Ureter (tissue), 1 donor: ENCODE results near the gene RHOB. TPM values are rescaled to one million over a fixed set of nuclear protein-coding genes. Genes with fewer than 3 reads are reported as not detected.
A peak's percentile ranks its signal among the peaks of the same experiment; 100 is the strongest.

Experiments
- DNase-seq: peaks from one replicate; pipeline ENCODE4 v3.0.0-alpha.2; 2020; ENCODE audit warnings: low spot score
- total RNA-seq: library from RNA; stranded (reverse); gene quantifications from one replicate; pipeline ENCODE4 v1.2.4, GENCODE V29; 2023
- donor health status: DM: yes; HTN: yes; CAD: no.

RHOB gene
- total RNA-seq, 1 donor from 2014 or later, result 304 TPM

DNA sequence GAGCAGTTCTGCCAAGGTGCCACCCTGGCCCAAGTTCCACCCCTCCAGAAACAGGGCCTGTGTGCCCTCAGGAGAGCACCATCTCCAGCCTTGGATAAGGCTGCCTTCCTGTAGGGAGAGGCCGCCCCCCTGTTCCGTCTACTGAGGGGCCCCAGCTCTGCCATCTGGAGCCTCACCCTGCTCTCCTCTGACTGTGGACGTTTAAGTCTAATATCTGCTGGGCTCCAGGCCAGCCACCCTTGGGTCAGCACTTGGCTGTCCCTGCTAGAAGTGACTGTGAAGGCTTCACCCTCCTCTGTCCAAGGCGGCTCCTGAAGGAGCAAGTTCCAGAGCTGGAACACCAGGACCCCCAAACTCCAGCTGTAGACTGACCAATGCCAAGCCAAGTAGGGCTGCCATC is 26.3 kb downstream of the RHOB start:
- no peak for DNase-seq

DNA sequence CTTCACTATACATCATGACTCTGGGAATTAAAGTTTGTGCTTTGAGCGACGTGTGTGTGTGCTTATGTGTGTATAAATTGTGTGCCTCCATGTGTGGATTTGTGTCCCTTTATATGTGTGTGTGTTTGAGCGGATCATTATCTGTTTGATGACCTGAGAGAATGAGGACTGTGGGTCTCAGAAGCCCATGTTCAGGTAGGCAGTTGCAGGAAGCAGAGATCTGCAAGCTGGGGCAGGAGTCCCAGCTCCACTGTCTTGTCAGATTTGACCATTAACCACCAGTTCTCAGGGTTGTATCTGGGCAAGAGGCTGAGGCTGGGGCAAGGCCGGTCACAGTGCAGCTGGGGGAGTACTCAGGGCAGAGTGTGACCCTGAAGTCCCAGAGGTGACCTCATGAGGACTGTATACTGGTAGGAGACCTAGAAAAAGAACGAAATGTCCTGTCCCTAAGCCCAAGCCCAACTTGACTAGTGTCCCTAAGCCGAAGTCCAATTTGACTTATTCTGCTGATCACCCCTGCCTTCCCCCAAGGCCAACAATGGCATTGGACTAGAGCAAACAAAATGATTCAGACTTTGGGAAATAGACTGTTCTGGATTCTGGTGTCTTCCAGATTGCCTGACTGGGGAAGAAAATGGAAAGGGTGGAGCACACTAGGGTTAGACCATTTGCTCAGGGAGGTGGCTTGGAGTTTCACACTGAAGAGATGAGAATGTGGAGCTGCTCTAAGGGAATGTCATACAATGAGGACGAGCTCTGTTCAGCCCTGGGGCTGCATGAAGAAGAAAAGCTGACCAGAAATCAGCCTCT is 28.1 kb downstream of the RHOB start:
- DNase-seq, result peak; percentile 41

GRCh38 chr2:20475567-20475952 is 28.7 kb downstream of the RHOB start:
- no peak for DNase-seq

DNA sequence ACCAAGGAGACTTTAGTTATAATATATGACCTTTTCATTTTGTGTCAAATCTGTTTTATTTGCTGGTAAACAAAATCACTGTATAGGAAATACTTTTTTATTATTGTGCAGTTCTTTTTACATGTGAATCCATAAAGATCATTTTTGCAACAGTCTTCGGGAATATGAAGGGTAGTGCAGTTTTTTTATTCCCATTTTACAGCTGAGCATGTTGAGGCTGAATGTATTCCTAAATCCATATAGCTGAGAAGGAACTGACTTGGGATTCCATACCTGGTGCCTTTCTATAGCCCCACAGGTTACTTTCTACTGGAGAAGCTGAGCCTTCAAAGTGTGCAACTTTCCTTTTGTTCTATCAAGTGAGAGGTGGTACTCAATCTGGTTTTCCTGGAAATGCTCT is 29.6 kb downstream of the RHOB start:
- DNase-seq, result no peak

DNA sequence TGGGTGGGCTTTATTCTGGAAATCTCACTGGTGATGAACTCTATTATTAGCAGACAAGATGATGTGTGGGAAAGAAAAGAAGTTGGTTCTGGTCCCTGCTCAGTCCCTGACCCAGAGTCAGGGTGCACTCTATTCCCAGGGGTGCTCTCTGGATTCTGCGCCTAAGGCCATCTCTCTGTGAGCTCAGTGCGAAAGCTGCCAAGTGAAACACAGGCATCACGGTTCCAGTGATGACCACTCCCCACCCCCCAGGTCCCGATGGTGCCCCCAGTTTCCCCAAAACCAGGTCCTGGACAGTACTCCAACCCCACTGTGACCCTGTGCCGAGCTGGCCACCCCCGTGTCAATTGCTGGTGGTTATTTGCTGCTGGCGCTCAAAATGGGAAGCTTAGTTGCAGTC is 30.1 kb downstream of the RHOB start:
- peak; percentile 26 for DNase-seq

GRCh38 chr2:20478961-20479360 is 32.1 kb downstream of the RHOB start:
- peak; percentile 37 for DNase-seq

DNA sequence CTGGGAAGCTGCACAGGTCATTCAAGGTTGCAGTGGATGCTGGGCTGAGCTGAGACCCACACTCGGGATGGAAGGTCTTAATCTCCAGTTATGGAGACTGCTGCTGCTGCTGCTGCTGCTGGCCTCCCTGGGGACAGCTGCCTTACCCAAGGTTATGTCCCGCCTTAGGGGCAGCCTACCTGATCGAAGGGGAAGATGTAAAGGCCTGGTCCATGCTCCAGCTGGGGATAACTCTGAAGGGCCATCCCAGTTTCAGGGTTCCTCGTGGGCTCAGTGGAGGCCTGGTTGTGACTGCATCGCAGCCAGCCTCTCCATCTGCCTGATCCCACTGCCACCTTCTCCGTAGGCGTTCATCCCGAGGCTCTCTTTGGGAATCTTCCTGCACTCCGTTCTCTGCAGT is 33.0 kb downstream of the RHOB start:
- peak; percentile 17 for DNase-seq

DNA sequence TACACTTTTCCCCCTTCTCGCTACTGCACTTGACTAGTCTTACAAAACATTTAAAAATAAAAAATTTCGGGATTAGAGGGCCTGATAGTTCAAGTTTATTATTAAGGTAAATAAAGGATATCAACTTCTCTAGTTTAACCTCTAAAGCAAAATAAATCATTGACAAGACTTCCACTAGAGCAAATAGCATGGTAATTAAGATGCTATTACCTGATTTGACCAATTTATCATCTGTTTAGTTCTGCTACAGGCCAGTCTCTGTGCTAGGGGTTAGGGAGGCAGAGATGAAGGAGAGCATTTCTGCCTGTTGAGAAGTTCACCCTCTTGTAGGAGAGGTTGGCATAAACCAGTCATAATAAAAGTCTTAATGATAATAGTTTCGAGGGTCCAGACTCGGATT is 34.0 kb downstream of the RHOB start:
- DNase-seq, result no peak

- DNase-seq, result peak; percentile 31
These were observed 35.0 kb downstream of the RHOB start for GRCh38 chr2:20481798-20482405.

- no peak for DNase-seq
These were observed 35.9 kb downstream of the RHOB start for GRCh38 chr2:20482725-20483124.

DNA sequence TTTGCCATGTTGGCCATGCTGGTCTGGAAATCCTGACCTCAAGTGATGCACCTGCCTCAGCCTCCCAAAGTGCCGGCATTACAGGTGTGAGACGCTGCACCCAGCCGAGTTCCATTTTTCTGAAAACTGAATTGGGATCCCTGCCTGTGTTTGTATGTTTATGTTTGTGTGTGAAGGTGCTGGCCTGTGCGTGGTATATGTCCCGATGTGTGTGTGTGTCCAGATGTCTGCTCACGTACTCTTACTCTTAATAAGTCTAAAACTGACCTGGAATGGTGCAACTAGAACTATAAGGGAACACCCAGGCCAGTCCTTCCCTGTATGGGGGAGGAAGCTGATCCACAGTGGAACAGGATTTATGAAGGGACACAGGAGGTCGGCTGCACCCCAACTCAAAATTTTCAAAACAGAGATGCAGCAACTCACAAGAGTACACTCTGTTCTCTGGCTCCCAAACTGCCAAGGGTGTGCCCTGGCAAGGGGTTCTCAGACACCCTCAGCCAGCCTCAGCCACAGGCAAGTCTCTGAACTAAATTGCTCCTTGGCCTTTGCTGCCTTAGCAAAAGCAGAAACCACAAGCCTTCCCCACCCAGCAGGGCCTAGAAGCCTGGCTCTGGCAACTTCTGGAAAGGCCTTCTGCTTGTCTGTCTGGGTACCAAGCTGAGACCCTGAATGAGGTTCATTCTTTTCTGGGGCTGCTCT is 36.5 kb downstream of the RHOB start:
- peak; percentile 51 for DNase-seq

DNA sequence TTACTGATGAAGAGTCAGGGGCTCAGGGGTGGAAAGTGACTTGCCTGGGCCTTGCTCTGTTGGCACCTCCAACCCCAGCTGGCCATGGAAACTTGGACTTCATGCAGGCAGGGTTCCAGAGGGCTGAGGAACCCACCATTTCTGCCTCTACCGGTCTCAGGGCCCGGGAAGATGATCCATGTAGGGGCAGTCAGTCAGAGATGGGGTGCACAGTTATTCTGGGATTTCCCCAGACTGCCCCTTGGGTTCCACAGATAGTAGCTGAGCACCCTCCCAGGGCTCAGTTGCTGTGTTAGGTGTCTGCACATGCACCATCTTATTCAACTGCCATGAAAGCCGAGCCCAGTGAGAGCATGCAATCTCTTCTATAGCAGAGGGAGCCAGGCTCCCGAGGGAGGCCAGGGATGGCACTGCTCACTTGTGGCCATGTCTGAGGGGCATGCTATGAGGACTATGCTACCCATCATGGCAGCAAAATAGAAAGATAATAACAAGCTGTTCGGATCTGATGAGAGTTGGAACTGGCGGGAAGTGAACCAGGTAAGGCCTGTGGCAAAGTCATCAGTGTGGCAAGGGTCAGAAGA is 37.3 kb downstream of the RHOB start:
- peak; percentile 29 for DNase-seq

DNA sequence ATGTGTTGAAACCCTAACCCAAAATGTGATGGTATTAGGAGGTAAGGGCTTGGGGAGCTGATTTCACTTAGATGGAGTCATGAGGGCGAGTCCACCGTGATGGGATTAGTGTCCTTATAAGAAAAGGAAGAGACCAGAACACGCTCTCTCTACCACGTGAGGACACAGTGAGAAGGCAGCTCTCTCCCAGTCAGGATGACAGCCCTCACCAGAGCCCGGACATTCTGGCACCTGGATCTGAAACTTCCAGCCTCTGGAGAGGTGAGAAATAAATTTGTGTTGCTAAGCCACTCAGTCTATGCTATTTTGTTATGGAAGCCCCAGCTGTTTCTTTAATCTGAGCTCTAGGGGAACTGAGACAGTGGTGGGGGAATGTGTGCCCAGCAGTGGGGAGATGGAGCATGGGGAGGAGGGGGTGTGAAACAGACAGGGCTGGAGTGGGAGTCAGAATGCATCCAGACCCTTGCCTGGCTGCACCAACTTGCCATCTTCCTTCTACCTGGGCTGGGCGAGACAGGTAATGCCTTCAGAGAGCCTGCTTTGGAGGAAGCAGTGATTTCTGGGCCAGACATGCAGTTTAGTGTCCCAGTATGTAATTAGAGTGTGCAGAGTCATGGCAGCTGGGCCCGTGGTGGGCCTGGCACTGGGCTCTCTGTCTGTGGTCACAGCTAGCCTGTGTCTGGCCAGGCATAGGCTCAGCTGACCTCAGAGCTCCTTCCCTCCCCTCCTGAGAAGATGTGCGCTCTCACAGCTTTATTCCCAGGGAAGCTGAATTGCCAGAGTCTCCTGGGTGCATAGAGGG is 38.1 kb downstream of the RHOB start:
- peak; percentile 34 for DNase-seq

DNA sequence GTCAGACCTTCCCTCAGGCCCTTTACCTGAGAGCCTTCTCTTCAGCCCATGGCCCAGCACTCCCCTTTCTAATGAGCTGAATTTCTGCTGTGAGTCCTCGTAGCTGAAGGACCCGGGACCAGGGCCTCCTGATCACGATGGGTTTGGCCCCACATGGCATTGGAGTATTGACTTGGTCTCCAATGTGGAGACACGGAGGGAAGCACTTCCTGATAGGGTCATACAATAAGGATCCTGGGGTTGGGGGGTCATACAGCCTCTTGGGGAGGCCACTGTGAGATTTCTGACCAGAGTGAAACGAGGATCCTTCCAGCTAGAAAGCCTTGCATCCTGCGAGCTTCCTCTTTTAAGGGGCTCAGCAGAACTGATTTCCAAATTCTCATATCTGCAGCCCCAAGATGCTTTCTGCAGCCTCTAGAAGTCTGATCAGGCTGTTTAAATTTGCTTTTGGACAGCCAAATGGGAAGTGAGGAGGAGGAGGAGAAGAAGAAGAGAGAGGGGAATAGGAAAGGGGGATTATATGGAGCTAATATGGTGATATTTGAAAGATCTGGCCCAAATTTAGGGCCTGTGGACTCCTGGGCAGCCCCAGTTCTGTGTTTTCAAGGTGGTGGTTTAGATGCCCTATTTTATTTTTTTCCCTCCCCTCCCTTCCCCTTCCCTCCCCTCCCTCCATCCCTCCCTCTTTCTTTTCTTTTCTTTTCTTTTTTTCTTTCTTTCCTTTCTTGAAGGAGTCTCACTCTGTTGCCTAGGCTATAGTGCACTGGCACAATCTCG is 38.9 kb downstream of the RHOB start:
- DNase-seq, result no peak

- DNase-seq, result no peak
These were observed 39.7 kb downstream of the RHOB start for GRCh38 chr2:20486571-20486970.

- no peak for DNase-seq
These were observed 40.1 kb downstream of the RHOB start for GRCh38 chr2:20487030-20487391.

DNA sequence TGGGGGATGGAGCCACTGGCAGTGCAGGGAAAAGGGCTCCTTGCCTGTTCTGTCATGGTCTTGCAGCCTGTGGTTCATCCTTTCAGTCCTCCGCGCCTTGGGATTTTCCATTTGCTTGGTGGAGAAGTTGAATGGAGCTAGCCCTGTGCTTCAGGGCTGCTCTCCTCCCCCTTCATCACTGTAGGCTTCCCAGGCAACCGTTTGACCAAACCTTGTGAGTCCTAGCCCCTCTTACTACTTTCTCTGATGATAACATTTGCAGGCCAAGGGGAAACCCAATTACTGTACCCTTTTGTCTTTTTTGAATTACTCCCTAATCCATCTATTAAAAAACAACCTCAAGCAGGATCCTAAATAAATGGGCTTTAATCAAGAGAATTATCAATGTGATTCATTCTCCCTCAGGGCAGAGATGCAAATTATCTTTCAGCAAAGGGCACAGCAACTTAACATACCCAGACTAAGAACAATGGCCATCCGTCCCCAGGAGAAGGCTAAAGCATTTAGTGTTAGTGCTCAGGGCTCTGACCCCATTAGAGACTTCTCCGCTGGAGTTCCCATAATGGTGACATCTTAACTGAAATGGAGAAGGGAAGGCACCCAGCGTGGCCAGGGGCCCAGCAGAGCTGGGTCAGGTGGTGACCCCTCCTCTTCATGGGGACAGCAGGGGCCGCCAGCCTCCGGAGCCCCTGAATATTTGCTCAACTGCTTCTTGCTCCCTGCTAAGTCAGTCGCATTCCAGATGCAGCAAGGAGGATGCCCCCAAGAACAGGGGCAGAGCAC is 40.7 kb downstream of the RHOB start:
- no peak for DNase-seq

GRCh38 chr2:20488201-20488641 is 41.3 kb downstream of the RHOB start:
- DNase-seq, result no peak

- no peak for DNase-seq
These were observed 41.9 kb downstream of the RHOB start for GRCh38 chr2:20488782-20489181.
